ENCODE measurements around the gene CTIF. TPM values are rescaled to one million over a fixed set of nuclear protein-coding genes. Genes with fewer than 3 reads are reported as not detected.

The CTIF gene
- total RNA-seq, 4 donors from 2014 or later: 14.1 to 78.2 (median 18.4) TPM

DNA sequence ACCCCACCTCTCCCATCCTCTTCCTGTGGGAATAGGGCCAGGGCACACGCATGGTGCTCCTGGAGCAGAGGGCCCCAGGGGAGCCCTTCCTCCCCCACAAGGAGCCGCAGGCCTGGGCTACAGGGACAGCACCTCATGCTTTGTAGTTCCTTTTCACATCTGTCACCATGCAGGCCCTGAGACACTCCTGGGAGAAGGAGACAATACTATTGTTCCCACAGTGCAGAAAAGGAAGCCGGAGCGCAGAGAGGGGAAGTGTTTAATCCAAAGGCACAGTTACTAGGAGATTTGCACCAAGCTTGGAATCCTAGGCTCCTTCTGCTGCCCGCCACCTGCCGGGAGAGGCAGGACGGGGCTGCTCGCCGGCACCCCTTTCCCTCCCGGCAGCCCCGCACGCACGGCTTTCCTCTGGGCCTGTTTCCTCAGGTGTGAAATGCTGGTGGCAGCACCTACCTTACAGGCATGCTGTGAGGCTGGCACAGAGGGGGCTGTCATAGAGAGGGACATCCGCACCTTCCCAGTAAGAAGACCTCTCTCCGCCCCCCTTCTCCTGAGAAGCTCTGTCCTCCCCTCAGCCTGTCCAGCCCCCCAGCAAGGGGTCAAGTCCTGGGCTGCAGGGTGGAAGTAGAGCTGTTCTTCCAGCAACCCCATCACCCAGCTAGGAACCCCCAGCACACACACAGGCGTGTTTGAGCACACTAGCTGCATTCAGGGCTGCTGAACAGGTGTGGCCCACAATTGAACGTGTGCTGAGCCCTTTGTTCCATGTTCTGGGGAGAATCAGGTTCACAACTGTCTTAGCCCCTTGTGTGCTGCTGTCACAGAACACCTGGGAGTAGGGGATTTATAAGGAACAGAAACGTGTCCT, 349.3 kb downstream of the CTIF start:
- H3K4me1 ChIP-seq: peaks cover 0 to 7% (median 4%) of the 10 kb centered on the region in 4 donors
- H3K4me3 ChIP-seq: no peak overlapping the region
- H3K36me3 ChIP-seq: no peaks in the 10 kb centered on the region
- no peaks in the 10 kb centered on the region for H3K9me3 ChIP-seq
- H3K27ac ChIP-seq: no peak overlapping the region
- no peaks in the 10 kb centered on the region for H3K27me3 ChIP-seq
- intact Hi-C loops (cut with DNase I; ENCODE audit: low total_unique reads) (no loop called here), in situ Hi-C loops (cut with MboI; ENCODE audit: low pct_ligation_motif_present in 1 of 4, low pct_unique_long_range_greater_than_20kb in 1 of 4, low sequenced_read_pairs in 3 of 4) (no loop called here)
- no peak for DNase-seq
- no peak for TF ChIP-seq POLR2AphosphoS5 (IDR thresholded peaks at IDR 0.05)
- TF ChIP-seq POLR2A (IDR thresholded peaks at IDR 0.05): no peak
- TF ChIP-seq EP300 (IDR thresholded peaks at IDR 0.05; ENCODE audit: low read depth): no peak
- TF ChIP-seq, protein P1, sequence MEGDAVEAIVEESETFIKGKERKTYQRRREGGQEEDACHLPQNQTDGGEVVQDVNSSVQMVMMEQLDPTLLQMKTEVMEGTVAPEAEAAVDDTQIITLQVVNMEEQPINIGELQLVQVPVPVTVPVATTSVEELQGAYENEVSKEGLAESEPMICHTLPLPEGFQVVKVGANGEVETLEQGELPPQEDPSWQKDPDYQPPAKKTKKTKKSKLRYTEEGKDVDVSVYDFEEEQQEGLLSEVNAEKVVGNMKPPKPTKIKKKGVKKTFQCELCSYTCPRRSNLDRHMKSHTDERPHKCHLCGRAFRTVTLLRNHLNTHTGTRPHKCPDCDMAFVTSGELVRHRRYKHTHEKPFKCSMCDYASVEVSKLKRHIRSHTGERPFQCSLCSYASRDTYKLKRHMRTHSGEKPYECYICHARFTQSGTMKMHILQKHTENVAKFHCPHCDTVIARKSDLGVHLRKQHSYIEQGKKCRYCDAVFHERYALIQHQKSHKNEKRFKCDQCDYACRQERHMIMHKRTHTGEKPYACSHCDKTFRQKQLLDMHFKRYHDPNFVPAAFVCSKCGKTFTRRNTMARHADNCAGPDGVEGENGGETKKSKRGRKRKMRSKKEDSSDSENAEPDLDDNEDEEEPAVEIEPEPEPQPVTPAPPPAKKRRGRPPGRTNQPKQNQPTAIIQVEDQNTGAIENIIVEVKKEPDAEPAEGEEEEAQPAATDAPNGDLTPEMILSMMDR (IDR thresholded peaks at IDR 0.05): no peak
- 94% methylated on average over 18 of the region's 18 CpGs; no CpG with 5 or more reads in 1 of the 2 donors for WGBS, 2 donors (ENCODE audit: low coverage in 1 of 2)

DNA sequence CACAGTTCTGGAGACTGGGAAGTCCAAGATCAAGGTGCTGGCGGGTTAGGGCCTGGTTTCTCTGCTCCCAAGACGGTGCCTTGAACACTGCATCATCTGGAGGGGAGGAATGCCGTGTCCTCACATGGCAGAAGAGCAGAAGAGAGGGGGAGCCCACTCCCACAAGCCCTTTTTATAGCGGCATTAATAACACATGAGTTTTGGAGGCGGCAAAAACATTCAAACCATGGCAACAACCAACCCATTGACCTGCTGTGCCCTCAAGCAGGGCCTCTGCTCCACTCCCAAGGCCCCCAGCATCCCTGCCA, 349.9 kb downstream of the CTIF start:
- intact Hi-C loops (cut with DNase I; ENCODE audit: low total_unique reads): no loop called here
- no peaks in the 10 kb centered on the region for H3K27me3 ChIP-seq
- no peak overlapping the region for H3K4me3 ChIP-seq
- 88% methylated on average over 5 of the region's 5 CpGs; no CpG with 5 or more reads in 1 of the 2 donors for WGBS, 2 donors (ENCODE audit: low coverage in 1 of 2)
- DNase-seq: no peak
- in situ Hi-C loops (cut with MboI; ENCODE audit: low pct_ligation_motif_present in 1 of 4, low pct_unique_long_range_greater_than_20kb in 1 of 4, low sequenced_read_pairs in 3 of 4): no loop called here
- TF ChIP-seq, protein P1 (IDR thresholded peaks at IDR 0.05): no peak
- TF ChIP-seq POLR2A (IDR thresholded peaks at IDR 0.05): no peak
- TF ChIP-seq EP300 (IDR thresholded peaks at IDR 0.05; ENCODE audit: low read depth): no peak
- TF ChIP-seq POLR2AphosphoS5 (IDR thresholded peaks at IDR 0.05): no peak
- no peaks in the 10 kb centered on the region for H3K9me3 ChIP-seq
- H3K27ac ChIP-seq: no peak overlapping the region
- H3K36me3 ChIP-seq: no peaks in the 10 kb centered on the region
- peaks cover 2 to 13% (median 7%) of the 10 kb centered on the region in 4 donors for H3K4me1 ChIP-seq

DNA sequence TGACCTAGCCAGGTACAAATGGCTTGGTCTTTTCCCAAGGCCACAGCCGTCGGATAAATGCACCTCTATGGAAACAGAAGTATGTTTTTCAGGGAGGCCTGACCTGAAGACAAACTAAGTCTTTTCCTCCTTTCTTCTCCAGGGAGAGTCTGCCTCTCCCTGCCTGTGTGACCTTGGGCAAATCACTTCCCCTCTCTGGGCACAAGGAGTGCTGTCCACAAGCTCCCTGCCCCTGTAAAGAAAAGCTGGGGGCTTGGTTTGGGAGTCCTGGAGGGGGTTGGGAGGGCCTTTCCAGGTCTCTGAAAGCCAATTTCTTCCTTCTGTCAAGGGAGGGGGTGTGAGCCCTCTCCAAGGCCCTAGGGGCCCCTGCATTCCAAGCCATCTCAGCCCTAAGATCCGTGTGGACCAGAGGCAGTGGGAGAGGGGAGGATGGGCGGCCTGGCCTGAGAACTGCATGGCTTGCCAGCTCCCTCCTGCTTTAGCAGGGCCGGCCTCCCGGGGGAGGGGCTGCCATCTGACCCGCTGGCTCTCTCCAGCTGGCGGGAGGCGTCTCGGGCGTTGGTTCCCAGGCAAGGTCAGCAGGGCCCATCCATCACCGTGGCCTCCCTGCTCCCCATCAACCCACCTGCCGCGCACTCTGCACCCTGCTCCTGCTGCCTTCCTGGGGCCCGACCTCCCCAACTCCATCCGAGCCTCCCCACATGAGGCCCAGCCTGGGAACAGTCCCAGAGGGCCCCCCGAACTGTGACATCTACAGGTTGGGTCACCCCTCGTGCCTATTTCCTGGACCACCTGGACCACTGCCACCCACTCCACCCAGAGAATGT, 350.5 kb downstream of the CTIF start:
- Histone ChIP-seq H3K9me3 (no peaks in the 10 kb centered on the region), H3K4me1 (peaks cover 2 to 16% (median 7%) of the 10 kb centered on the region in 4 donors), H3K27me3 (no peaks in the 10 kb centered on the region), H3K4me3 (no peak overlapping the region), H3K27ac (no peak overlapping the region), H3K36me3 (no peaks in the 10 kb centered on the region)
- no peak for DNase-seq
- in situ Hi-C loops (cut with MboI; ENCODE audit: low pct_ligation_motif_present in 1 of 4, low pct_unique_long_range_greater_than_20kb in 1 of 4, low sequenced_read_pairs in 3 of 4) (no loop called here), intact Hi-C loops (cut with DNase I; ENCODE audit: low total_unique reads) (no loop called here)
- TF ChIP-seq POLR2A (IDR thresholded peaks at IDR 0.05) (no peak), POLR2AphosphoS5 (IDR thresholded peaks at IDR 0.05) (no peak), EP300 (IDR thresholded peaks at IDR 0.05; ENCODE audit: low read depth) (no peak)
- TF ChIP-seq, protein P1 (IDR thresholded peaks at IDR 0.05): no peak
- WGBS, 2 donors (ENCODE audit: low coverage in 1 of 2): 69% methylated on average over 18 of the region's 18 CpGs; no CpG with 5 or more reads in 1 of the 2 donors

All from transverse colon (tissue), 4 donors.